Thoracic aorta (tissue), 2 donors: ENCODE data around the gene PHF20. TPM values are rescaled to one million over a fixed set of nuclear protein-coding genes. Genes with fewer than 3 reads are reported as not detected.
A peak's percentile ranks its signal among the peaks of the same experiment; 100 is the strongest.
"Not testable (repeated sequence)": the region's sequence is repeated elsewhere in the genome, so short reads cannot be mapped to it uniquely, and the experiment has no call there.

ENCODE experiments used
- ATAC-seq: fragments of 150-250 bp; one replicate; pipeline ENCODE4 v1.8.0; 2017; ENCODE audit warnings: low read depth; ENCODE audit not compliant: insufficient number of reproducible peaks, low FRiP score
- DNase-seq: peaks from one replicate; pipeline ENCODE4 v3.0.0-alpha.2; 2020; ENCODE audit warnings: low spot score
- H3K27ac ChIP-seq, 2 donors: fragments of 200-600 bp; sonication (generic); 1 replicate in 1 of 2; 2 replicates in 1 of 2; pipeline ENCODE4 v1.5.1; 2016; ENCODE audit warnings: mild to moderate bottlenecking in 2 of 2, moderate library complexity in 2 of 2
- H3K27me3 ChIP-seq: fragments of 200-600 bp; sonication (generic); replicated peaks from 2 replicates; pipeline ENCODE4 v1.6.0; 2016; ENCODE audit warnings: mild to moderate bottlenecking; ENCODE audit not compliant: insufficient read depth
- H3K36me3 ChIP-seq: fragments of 200-600 bp; sonication (generic); one replicate; pipeline ENCODE4 v1.5.1; 2016
- H3K4me1 ChIP-seq, 2 donors: fragments of 200-600 bp; sonication (generic); 1 replicate in 1 of 2; 2 replicates in 1 of 2; pipeline versions ENCODE4 v1.5.1 to v1.6.0; 2016; ENCODE audit warnings: low read depth in 2 of 2, mild to moderate bottlenecking in 1 of 2; ENCODE audit not compliant: control insufficient read depth in 1 of 2
- H3K4me3 ChIP-seq: fragments of 200-600 bp; sonication (generic); 2 replicates; pipeline ENCODE4 v1.5.1; 2016; ENCODE audit warnings: mild to moderate bottlenecking
- H3K9me3 ChIP-seq: fragments of 200-600 bp; sonication (generic); 2 replicates; pipeline ENCODE4 v1.5.1; 2016
- total RNA-seq, 2 donors: library from RNA; depleted of rRNA; stranded (reverse); fragments of >200 nt; gene quantifications; one replicate each; pipeline versions ENCODE4 v1.1.0 to v1.2.3, GENCODE V29; 2016
- TF ChIP-seq, protein P1 (sequence below): fragments of 200-600 bp; sonication (generic); IDR thresholded peaks from one replicate; pipeline ENCODE4 v1.5.1; 2019; ENCODE audit warnings: antibody characterized with exemption

PHF20 gene
- total RNA-seq, 2 donors from 2014 or later = 35.8 to 46.8 TPM

GRCh38 chr20:35954200-35954906 lies 182.5 kb downstream of the PHF20 start, which contains the start of gene SCAND1:
SCAND1 (minus strand) TSS chr20:35954502; CDS start chr20:35954284, 218 bp downstream.
- TF ChIP-seq, protein P1, sequence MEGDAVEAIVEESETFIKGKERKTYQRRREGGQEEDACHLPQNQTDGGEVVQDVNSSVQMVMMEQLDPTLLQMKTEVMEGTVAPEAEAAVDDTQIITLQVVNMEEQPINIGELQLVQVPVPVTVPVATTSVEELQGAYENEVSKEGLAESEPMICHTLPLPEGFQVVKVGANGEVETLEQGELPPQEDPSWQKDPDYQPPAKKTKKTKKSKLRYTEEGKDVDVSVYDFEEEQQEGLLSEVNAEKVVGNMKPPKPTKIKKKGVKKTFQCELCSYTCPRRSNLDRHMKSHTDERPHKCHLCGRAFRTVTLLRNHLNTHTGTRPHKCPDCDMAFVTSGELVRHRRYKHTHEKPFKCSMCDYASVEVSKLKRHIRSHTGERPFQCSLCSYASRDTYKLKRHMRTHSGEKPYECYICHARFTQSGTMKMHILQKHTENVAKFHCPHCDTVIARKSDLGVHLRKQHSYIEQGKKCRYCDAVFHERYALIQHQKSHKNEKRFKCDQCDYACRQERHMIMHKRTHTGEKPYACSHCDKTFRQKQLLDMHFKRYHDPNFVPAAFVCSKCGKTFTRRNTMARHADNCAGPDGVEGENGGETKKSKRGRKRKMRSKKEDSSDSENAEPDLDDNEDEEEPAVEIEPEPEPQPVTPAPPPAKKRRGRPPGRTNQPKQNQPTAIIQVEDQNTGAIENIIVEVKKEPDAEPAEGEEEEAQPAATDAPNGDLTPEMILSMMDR = peak; percentile 90
- H3K36me3 ChIP-seq = no peaks in the 10 kb centered on the region
- no peaks in the 10 kb centered on the region for H3K27me3 ChIP-seq
- peak within 1 kb of the TSS; percentile 99 for H3K4me3 ChIP-seq
- DNase-seq (peak; percentile 84), ATAC-seq (peak; percentile 95)
- H3K4me1 ChIP-seq = peaks cover 18 to 25% of the 10 kb centered on the region in 2 donors
- no peaks in the 10 kb centered on the region for H3K9me3 ChIP-seq
- peak within 1 kb of the TSS; percentile 99 to 100 for H3K27ac ChIP-seq

DNA sequence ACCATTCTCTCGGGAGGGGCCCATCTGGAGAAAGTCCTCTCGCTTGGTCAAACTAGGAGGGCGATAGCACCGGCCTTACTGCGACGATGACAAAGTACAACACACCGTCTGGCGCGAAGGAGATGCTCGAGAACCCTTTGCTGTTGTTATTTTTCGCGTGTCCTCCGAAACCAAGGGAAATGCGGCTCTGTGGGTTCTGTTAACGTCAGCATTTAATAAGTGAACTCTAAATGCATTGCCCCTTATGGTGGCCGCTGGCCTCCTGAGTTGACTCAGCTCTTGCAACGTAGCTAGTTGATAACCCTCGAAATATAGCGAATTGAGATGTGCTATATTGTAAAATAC lies 183.1 kb downstream of the PHF20 start:
- H3K9me3 ChIP-seq = no peaks in the 10 kb centered on the region
- no peak for DNase-seq
- peaks cover 18 to 25% of the 10 kb centered on the region in 2 donors for H3K4me1 ChIP-seq
- TF ChIP-seq, protein P1 = no peak
- no peaks in the 10 kb centered on the region for H3K36me3 ChIP-seq
- H3K27ac ChIP-seq = peak overlapping the region; percentile 99 to 100
- no peak for ATAC-seq
- no peaks in the 10 kb centered on the region for H3K27me3 ChIP-seq
- H3K4me3 ChIP-seq = peak overlapping the region; percentile 99

DNA sequence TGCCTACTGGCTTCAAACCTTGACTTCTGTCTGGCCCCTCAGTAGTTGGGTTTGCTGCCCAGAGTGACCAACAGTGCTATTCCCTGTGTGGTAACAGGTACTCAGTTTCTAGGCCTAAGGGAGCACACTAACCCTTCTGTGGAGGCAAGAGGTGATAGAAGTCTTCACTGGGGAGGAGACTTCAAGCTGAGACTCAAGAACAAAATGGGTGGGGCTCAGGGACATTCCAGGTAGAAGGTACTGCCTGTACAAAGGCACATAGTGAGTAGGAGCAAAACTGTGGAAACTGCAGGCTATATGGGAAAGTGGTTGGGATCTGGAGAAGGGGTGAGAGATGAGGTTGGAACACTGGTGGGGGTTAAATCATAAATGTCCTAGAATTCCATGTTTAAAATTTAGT lies 184.8 kb downstream of the PHF20 start:
- no peaks in the 10 kb centered on the region for H3K36me3 ChIP-seq
- H3K27me3 ChIP-seq = no peaks in the 10 kb centered on the region
- DNase-seq (no peak), ATAC-seq (no peak)
- no peak overlapping the region for H3K27ac ChIP-seq
- H3K9me3 ChIP-seq = no peaks in the 10 kb centered on the region
- no peak overlapping the region for H3K4me3 ChIP-seq
- TF ChIP-seq, protein P1 = no peak
- peaks cover 18 to 25% of the 10 kb centered on the region in 2 donors for H3K4me1 ChIP-seq

DNA sequence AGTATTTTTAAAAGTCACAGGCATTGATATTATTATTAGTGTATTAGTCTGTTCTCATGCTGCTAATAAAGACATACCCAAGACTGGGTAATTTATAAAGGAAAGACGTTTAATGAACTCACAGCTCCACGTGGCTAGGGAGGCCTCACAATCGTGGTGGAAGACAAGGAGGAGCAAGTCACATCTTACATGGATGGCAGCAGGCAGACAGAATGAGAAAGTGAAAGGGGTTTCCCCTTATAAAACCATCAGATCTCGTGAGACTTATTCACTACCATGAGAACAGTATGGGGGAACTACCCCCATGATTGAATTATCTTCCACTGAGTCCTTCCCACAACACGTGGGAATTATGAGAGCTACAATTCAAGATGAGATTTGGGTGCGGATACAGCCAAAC lies 187.5 kb downstream of the PHF20 start:
- DNase-seq, H3K36me3 ChIP-seq, H3K27ac ChIP-seq, H3K4me3 ChIP-seq, H3K4me1 ChIP-seq, H3K27me3 ChIP-seq, H3K9me3 ChIP-seq, ATAC-seq: not testable (repeated sequence)

DNA sequence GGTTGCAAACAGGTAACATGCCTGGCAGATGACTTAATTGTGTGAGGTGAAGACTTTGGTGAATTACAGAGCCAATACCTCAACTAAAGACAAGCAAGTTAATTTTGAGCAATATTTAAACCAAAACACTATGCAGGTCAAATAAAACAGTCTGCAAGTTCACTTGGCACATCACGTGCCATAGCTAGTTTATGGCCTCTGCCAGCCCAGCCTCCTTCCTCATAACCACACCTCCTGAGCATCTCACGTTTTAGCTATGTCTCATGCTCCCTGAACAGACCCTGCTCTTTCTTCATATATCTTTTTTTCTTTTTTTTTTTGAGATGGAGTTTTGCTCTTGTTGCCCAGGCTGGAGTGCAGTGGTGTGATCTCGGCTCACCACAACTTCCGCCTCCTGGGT lies 192.1 kb downstream of the PHF20 start:
- Histone ChIP-seq H3K9me3 (no peaks in the 10 kb centered on the region), H3K4me1 (no peaks in the 10 kb centered on the region), H3K27me3 (no peaks in the 10 kb centered on the region), H3K36me3 (no peaks in the 10 kb centered on the region), H3K4me3 (no peak overlapping the region), H3K27ac (no peak overlapping the region)
- TF ChIP-seq, protein P1 = no peak
- ATAC-seq (no peak), DNase-seq (no peak)
